8988T (cell line): Measurements from ENCODE around the gene AMTN.

Experiments used
- DNase-seq: peaks from one replicate; pipeline ENCODE4 v3.0.0; 2011

The AMTN gene

DNA sequence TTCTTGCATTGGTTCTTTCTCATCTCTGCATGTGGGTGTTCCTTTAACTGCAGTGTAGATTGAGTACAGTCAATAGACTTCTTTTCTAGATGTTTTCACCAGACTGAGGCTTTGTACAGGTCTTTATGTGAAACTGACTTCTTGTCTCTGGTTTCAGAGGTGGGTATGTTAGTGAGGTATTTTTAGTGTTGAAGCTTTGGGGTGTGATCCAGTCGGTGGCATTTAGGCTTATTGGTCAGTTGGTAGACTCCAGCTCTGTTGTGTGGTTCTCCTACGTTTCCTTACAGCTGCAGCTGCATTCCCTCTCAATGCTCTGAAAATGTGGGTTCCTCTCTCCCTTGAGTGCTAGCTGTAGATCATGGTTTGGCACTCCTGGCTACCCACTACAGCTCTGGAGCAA is 52.4 kb downstream of the AMTN start:
- DNase-seq = no peak

GRCh38 chr4:70571772-70572171 is 53.4 kb downstream of the AMTN start:
- DNase-seq = no peak

GRCh38 chr4:70575964-70576363 is 57.6 kb downstream of the AMTN start:
- DNase-seq = no peak

- DNase-seq = no peak
These were observed 59.0 kb downstream of the AMTN start for GRCh38 chr4:70577220-70577927.

DNA sequence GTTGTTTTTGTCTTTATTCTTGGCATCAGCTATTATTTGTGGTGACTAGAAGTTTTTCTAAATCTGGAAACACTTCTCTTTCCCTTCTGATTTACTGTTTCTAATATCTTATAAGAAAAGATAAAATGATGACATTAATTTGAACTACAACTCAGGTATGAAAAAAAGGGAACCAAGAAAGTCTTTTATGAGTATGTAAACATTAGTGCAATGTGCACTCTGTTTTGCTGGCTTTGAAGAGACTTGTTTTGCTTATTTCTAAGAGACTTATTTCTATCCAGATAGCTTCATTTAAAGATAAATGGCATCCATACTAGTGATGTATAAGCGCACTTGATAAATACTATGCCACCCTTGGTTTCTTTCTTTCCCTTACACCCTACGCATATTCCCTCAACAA is 63.6 kb downstream of the AMTN start:
- DNase-seq = no peak
